Endothelial cell of umbilical vein (primary cell): Measurements from ENCODE around the gene CCSER1.

ENCODE experiments used
- POLR2A ChIP-seq: IDR thresholded peaks from 2 replicates; pipeline ENCODE4 v1.6.1; 2012; ENCODE audit warnings: low read depth, mild to moderate bottlenecking, control low read depth, low read length
- TF ChIP-seq, protein P1 (sequence below), 2 donors: IDR thresholded peaks; 1 replicate in 1 of 2; 2 replicates in 1 of 2; pipeline ENCODE4 v1.5.1; 2011; ENCODE audit warnings: low read length in 2 of 2, mild to moderate bottlenecking in 2 of 2, moderate library complexity in 2 of 2, control low read depth in 1 of 2, inconsistent platforms in 1 of 2, low read depth in 1 of 2; ENCODE audit not compliant: insufficient read depth in 1 of 2; ENCODE audit errors: extremely low read depth in 1 of 2

DNA sequence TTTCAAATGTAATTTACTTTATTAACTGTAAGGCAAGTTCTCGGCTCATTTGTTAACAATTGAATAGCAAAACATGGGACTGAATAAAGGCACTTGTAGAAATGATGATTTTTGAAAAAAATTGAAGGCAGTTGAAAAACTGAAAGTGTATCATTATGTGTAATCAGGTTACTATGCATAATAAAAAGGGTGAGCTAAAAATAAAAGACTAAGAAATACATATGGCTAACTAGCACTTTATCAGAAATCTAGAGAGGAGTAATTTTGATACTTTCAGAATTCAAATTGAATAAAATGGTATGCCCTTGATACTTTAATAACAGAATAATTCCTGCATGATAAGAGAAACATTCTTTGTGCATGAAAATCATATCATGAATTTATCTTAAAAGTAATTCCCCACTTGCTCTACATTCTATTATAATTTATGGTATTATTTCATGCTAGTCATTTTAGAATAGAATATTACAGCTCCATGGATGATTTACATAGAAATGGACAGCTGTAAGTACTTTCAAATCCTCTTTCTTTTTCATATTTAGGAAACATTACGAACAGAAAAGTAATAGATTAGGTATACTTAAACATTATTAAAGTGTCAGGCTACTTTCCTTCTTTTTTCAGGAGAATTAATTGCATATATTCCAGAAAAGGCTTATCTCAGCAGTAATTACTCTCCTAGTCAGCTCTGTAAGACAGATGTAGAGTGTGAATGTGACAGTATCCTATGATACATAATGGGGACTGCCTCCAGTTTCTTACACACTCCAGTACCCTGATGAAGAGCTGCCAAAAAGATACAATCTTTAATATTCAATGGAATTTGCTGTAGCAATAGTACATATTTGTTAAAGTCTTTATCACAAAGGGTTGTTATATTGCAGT is 697.3 kb downstream of the CCSER1 start:
- TF ChIP-seq POLR2A: no peak
- TF ChIP-seq, protein P1, sequence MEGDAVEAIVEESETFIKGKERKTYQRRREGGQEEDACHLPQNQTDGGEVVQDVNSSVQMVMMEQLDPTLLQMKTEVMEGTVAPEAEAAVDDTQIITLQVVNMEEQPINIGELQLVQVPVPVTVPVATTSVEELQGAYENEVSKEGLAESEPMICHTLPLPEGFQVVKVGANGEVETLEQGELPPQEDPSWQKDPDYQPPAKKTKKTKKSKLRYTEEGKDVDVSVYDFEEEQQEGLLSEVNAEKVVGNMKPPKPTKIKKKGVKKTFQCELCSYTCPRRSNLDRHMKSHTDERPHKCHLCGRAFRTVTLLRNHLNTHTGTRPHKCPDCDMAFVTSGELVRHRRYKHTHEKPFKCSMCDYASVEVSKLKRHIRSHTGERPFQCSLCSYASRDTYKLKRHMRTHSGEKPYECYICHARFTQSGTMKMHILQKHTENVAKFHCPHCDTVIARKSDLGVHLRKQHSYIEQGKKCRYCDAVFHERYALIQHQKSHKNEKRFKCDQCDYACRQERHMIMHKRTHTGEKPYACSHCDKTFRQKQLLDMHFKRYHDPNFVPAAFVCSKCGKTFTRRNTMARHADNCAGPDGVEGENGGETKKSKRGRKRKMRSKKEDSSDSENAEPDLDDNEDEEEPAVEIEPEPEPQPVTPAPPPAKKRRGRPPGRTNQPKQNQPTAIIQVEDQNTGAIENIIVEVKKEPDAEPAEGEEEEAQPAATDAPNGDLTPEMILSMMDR (IDR thresholded peaks at IDR 0.05; ENCODE audit: extremely low read depth in 1 of 2, insufficient read depth in 1 of 2, low read depth in 1 of 2, low read length in 2 of 2): no peak
